Measurements from ENCODE around the gene KRTAP5-10. TPM values are rescaled to one million over a fixed set of nuclear protein-coding genes. Genes with fewer than 3 reads are reported as not detected.
"Not testable (repeated sequence)": the region's sequence is repeated elsewhere in the genome, so short reads cannot be mapped to it uniquely, and the experiment has no call there.

Gene KRTAP5-10
- total RNA-seq, 4 donors from 2014 or later = not detected

DNA sequence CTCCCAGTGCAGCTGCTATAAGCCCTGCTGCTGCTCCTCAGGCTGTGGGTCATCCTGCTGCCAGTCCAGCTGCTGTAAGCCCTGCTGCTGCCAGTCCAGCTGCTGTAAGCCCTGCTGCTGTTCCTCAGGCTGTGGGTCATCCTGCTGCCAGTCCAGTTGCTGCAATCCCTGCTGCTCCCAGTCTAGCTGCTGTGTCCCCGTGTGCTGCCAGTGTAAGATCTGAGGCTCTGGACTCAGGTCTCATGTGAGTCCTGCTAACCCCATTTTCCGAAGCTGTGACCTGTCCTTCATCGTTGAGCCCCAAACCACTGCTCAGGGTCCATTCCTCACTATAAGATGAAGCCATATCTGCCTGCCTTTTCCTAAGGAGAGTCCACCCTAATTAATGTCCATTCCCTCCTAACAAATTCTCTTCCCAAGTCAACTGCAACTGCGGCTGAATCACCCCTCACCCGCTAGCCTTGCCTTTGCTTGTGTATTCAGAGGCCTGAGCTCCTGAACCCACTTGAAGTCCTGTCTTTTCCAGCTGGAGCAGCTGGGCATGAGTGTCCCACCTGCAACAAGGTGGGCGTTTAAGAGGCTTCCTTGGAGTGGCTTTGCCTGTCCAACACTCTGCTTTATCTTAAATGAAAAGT, 37.7 kb upstream of the KRTAP5-10 start:
- peaks cover 0 to 5% (median 0%) of the 10 kb centered on the region in 3 donors for H3K36me3 ChIP-seq
- H3K9me3 ChIP-seq = peaks cover 0 to 10% (median 0%) of the 10 kb centered on the region in 4 donors
- no peak for DNase-seq (ENCODE audit: low spot score in 2 of 2)
- TF ChIP-seq POLR2A (IDR thresholded peaks at IDR 0.05) = no peak
- TF ChIP-seq, protein P1, sequence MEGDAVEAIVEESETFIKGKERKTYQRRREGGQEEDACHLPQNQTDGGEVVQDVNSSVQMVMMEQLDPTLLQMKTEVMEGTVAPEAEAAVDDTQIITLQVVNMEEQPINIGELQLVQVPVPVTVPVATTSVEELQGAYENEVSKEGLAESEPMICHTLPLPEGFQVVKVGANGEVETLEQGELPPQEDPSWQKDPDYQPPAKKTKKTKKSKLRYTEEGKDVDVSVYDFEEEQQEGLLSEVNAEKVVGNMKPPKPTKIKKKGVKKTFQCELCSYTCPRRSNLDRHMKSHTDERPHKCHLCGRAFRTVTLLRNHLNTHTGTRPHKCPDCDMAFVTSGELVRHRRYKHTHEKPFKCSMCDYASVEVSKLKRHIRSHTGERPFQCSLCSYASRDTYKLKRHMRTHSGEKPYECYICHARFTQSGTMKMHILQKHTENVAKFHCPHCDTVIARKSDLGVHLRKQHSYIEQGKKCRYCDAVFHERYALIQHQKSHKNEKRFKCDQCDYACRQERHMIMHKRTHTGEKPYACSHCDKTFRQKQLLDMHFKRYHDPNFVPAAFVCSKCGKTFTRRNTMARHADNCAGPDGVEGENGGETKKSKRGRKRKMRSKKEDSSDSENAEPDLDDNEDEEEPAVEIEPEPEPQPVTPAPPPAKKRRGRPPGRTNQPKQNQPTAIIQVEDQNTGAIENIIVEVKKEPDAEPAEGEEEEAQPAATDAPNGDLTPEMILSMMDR (IDR thresholded peaks at IDR 0.05) = no peak
- no peak for TF ChIP-seq EP300 (IDR thresholded peaks at IDR 0.05)
- H3K27me3 ChIP-seq = no peaks in the 10 kb centered on the region
- H3K27ac ChIP-seq = no peak overlapping the region
- no peak overlapping the region for H3K4me3 ChIP-seq
- H3K4me1 ChIP-seq = no peaks in the 10 kb centered on the region
- WGBS, 2 donors = 88 to 91% methylated on average over 6 of the region's 6 CpGs

GRCh38 chr11:71530602-71531001, 34.8 kb upstream of the KRTAP5-10 start:
- no peak for DNase-seq (ENCODE audit: low spot score in 2 of 2)

GRCh38 chr11:71532036-71532610, 33.2 kb upstream of the KRTAP5-10 start:
- H3K36me3 ChIP-seq = no peaks in the 10 kb centered on the region
- DNase-seq (ENCODE audit: low spot score in 2 of 2) = no peak
- H3K27ac ChIP-seq = no peak overlapping the region
- WGBS, 2 donors = 80 to 81% methylated on average over 10 of the region's 10 CpGs
- TF ChIP-seq POLR2A (IDR thresholded peaks at IDR 0.05) (no peak), EP300 (IDR thresholded peaks at IDR 0.05) (no peak)
- TF ChIP-seq, protein P1 (IDR thresholded peaks at IDR 0.05) = no peak
- H3K4me1 ChIP-seq = no peaks in the 10 kb centered on the region
- H3K4me3 ChIP-seq = no peak overlapping the region
- no peaks in the 10 kb centered on the region for H3K9me3 ChIP-seq
- no peaks in the 10 kb centered on the region for H3K27me3 ChIP-seq

More at GRCh38 chr11:71530602-71531001, 34.8 kb upstream of the KRTAP5-10 start:
- H3K9me3 ChIP-seq = peaks cover 0 to 4% (median 0%) of the 10 kb centered on the region in 4 donors
- no peak overlapping the region for H3K27ac ChIP-seq
- H3K4me3 ChIP-seq = no peak overlapping the region
- WGBS, 2 donors = 70 to 72% methylated on average over 11 of the region's 11 CpGs
- no peaks in the 10 kb centered on the region for H3K27me3 ChIP-seq
- H3K36me3 ChIP-seq = no peaks in the 10 kb centered on the region
- TF ChIP-seq EP300 (IDR thresholded peaks at IDR 0.05) = no peak
- TF ChIP-seq POLR2A (IDR thresholded peaks at IDR 0.05) = no peak
- TF ChIP-seq, protein P1 (IDR thresholded peaks at IDR 0.05) = no peak
- H3K4me1 ChIP-seq = no peaks in the 10 kb centered on the region

DNA sequence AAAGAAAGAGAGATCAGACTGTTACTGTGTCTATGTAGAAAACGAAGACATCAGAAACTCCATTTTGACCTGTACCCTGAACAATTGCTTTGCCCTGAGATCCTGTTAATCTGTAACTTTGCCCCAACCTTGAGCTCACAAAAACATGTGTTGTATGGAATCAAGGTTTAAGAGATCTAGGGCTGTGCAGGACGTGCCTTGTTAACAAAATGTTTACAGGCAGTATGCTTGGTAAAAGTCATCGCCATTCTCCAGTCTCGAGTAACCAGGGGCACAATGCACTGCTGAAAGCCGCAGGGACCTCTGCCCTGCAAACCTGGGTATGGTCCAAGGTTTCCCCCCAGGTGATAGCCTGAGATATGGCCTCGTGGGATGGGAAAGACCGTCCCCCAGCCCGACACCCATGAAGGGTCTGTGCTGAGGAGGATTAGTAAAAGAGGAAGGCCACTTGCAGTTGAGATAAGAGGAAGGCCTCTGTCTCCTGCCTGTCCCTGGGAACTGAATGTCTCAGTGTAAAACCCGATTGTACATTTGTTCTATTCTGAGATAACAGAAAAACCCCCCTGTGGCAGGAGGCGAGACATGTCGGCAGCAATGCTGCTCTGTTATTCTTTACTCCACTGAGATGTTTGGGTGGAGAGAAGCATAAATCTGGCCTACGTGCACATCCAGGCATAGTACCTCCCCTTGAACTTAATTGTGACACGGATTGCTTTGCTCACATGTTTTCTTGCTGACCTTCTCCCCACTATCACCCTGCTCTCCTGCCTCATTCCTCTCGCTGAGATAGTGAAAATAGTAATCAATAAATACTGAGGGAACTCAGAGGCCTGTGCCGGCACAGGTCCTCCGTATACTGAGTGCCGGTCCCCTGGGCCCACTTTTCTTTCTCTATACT, 30.4 kb upstream of the KRTAP5-10 start:
- DNase-seq (ENCODE audit: low spot score in 2 of 2); H3K4me1 ChIP-seq; H3K36me3 ChIP-seq; H3K4me3 ChIP-seq; H3K27me3 ChIP-seq; H3K27ac ChIP-seq; H3K9me3 ChIP-seq: not testable (repeated sequence)
- WGBS, 2 donors = 59 to 61% methylated on average over 17 of the region's 17 CpGs

DNA sequence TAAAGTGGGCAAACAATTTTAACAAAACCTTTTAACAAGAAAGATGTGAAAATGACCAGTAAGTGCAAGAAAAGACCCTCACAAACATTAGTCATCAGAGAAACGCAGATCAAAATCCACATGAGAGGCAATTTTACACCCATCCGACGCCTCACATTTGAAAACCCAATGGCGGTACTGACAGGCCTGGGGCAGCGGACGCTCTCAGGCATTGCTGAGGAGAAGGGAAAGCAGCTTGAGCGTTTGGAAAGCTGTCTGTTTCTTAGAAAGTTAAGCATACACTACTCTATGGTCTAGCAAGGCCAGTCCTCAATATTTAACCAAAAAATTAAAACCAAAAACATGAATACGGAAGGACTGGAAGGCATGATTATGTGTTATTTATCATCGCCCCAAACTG, 29.5 kb upstream of the KRTAP5-10 start:
- H3K9me3 ChIP-seq = no peaks in the 10 kb centered on the region
- no peak overlapping the region for H3K4me3 ChIP-seq
- H3K27me3 ChIP-seq = no peaks in the 10 kb centered on the region
- WGBS, 2 donors = 81 to 87% methylated on average over 9 of the region's 9 CpGs
- no peak for DNase-seq (ENCODE audit: low spot score in 2 of 2)
- H3K4me1 ChIP-seq = no peaks in the 10 kb centered on the region
- H3K36me3 ChIP-seq = no peaks in the 10 kb centered on the region
- no peak overlapping the region for H3K27ac ChIP-seq
- TF ChIP-seq POLR2A (IDR thresholded peaks at IDR 0.05) (no peak), EP300 (IDR thresholded peaks at IDR 0.05) (no peak)
- TF ChIP-seq, protein P1 (IDR thresholded peaks at IDR 0.05) = no peak

Data from tibial nerve (tissue), 4 donors.